ENCODE results near the gene RXFP1.

GRCh38 chr4:158644760-158645159 lies 123.1 kb downstream of the RXFP1 start:
- no peak for TF ChIP-seq GABPA (IDR thresholded peaks at IDR 0.05 in 1 of 2, conservative IDR thresholded peaks at IDR 0.05 in 1 of 2)
- no peak for TF ChIP-seq JUND (IDR thresholded peaks at IDR 0.05)
- TF ChIP-seq, protein P1, sequence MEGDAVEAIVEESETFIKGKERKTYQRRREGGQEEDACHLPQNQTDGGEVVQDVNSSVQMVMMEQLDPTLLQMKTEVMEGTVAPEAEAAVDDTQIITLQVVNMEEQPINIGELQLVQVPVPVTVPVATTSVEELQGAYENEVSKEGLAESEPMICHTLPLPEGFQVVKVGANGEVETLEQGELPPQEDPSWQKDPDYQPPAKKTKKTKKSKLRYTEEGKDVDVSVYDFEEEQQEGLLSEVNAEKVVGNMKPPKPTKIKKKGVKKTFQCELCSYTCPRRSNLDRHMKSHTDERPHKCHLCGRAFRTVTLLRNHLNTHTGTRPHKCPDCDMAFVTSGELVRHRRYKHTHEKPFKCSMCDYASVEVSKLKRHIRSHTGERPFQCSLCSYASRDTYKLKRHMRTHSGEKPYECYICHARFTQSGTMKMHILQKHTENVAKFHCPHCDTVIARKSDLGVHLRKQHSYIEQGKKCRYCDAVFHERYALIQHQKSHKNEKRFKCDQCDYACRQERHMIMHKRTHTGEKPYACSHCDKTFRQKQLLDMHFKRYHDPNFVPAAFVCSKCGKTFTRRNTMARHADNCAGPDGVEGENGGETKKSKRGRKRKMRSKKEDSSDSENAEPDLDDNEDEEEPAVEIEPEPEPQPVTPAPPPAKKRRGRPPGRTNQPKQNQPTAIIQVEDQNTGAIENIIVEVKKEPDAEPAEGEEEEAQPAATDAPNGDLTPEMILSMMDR (IDR thresholded peaks at IDR 0.05; ENCODE audit: low read depth, low read length, missing input control): no peak
- no peak for TF ChIP-seq SP1 (IDR thresholded peaks at IDR 0.05)
- TF ChIP-seq ZBTB33 (IDR thresholded peaks at IDR 0.05): no peak
- no peak for TF ChIP-seq YY1 (IDR thresholded peaks at IDR 0.05)
- TF ChIP-seq, protein P2, sequence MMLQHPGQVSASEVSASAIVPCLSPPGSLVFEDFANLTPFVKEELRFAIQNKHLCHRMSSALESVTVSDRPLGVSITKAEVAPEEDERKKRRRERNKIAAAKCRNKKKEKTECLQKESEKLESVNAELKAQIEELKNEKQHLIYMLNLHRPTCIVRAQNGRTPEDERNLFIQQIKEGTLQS (IDR thresholded peaks at IDR 0.05): no peak
- no peak for TF ChIP-seq TAF1 (conservative IDR thresholded peaks at IDR 0.05)
- no peak for TF ChIP-seq EGR1 (IDR thresholded peaks at IDR 0.05; ENCODE audit: low read depth in 2 of 2)
- TF ChIP-seq MAX (IDR thresholded peaks at IDR 0.05): no peak
- TF ChIP-seq RAD21 (IDR thresholded peaks at IDR 0.05): no peak
- TF ChIP-seq, protein P3, sequence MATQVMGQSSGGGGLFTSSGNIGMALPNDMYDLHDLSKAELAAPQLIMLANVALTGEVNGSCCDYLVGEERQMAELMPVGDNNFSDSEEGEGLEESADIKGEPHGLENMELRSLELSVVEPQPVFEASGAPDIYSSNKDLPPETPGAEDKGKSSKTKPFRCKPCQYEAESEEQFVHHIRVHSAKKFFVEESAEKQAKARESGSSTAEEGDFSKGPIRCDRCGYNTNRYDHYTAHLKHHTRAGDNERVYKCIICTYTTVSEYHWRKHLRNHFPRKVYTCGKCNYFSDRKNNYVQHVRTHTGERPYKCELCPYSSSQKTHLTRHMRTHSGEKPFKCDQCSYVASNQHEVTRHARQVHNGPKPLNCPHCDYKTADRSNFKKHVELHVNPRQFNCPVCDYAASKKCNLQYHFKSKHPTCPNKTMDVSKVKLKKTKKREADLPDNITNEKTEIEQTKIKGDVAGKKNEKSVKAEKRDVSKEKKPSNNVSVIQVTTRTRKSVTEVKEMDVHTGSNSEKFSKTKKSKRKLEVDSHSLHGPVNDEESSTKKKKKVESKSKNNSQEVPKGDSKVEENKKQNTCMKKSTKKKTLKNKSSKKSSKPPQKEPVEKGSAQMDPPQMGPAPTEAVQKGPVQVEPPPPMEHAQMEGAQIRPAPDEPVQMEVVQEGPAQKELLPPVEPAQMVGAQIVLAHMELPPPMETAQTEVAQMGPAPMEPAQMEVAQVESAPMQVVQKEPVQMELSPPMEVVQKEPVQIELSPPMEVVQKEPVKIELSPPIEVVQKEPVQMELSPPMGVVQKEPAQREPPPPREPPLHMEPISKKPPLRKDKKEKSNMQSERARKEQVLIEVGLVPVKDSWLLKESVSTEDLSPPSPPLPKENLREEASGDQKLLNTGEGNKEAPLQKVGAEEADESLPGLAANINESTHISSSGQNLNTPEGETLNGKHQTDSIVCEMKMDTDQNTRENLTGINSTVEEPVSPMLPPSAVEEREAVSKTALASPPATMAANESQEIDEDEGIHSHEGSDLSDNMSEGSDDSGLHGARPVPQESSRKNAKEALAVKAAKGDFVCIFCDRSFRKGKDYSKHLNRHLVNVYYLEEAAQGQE (IDR thresholded peaks at IDR 0.05): no peak
- no peak for TF ChIP-seq NR2F2 (IDR thresholded peaks at IDR 0.05)

All from liver (tissue), 3 donors.